Measurements from ENCODE around the gene APOM. TPM values are rescaled to one million over a fixed set of nuclear protein-coding genes. Genes with fewer than 3 reads are reported as not detected.

Gene APOM
- total RNA-seq, 1 donor from 2014 or later = 1.8 TPM

GRCh38 chr6:31633447-31633846, 22.2 kb upstream of the APOM start:
- Histone ChIP-seq H3K27me3 (ENCODE audit: control insufficient read depth, insufficient read depth, low read length) (no peaks in the 10 kb centered on the region), H3K36me3 (ENCODE audit: control insufficient read depth, insufficient read depth, low read length) (peaks cover 7% of the 10 kb centered on the region), H3K4me3 (ENCODE audit: low read depth, low read length) (no peak overlapping the region)
- TF ChIP-seq CTCF (IDR thresholded peaks at IDR 0.05; ENCODE audit: insufficient read depth, low read length, poor library complexity, severe bottlenecking) = no peak
- DNase-seq (ENCODE audit: low read depth) = no peak

GRCh38 chr6:31634131-31634530, 21.6 kb upstream of the APOM start:
- no peaks in the 10 kb centered on the region for H3K27me3 ChIP-seq (ENCODE audit: control insufficient read depth, insufficient read depth, low read length)
- TF ChIP-seq CTCF (IDR thresholded peaks at IDR 0.05; ENCODE audit: insufficient read depth, low read length, poor library complexity, severe bottlenecking) = no peak
- peaks cover 7% of the 10 kb centered on the region for H3K36me3 ChIP-seq (ENCODE audit: control insufficient read depth, insufficient read depth, low read length)
- no peak for DNase-seq (ENCODE audit: low read depth)
- H3K4me3 ChIP-seq (ENCODE audit: low read depth, low read length) = no peak overlapping the region

- H3K27me3 ChIP-seq (ENCODE audit: control insufficient read depth, insufficient read depth, low read length) = no peaks in the 10 kb centered on the region
- no peak overlapping the region for H3K4me3 ChIP-seq (ENCODE audit: low read depth, low read length)
- H3K36me3 ChIP-seq (ENCODE audit: control insufficient read depth, insufficient read depth, low read length) = peaks cover 7% of the 10 kb centered on the region
- DNase-seq (ENCODE audit: low read depth) = no peak
- no peak for TF ChIP-seq CTCF (IDR thresholded peaks at IDR 0.05; ENCODE audit: insufficient read depth, low read length, poor library complexity, severe bottlenecking)
These were observed 20.6 kb upstream of the APOM start for GRCh38 chr6:31634969-31635575.

- H3K36me3 ChIP-seq (ENCODE audit: control insufficient read depth, insufficient read depth, low read length) = peaks cover 7% of the 10 kb centered on the region
- no peak for TF ChIP-seq CTCF (IDR thresholded peaks at IDR 0.05; ENCODE audit: insufficient read depth, low read length, poor library complexity, severe bottlenecking)
- no peaks in the 10 kb centered on the region for H3K27me3 ChIP-seq (ENCODE audit: control insufficient read depth, insufficient read depth, low read length)
- H3K4me3 ChIP-seq (ENCODE audit: low read depth, low read length) = no peak overlapping the region
- no peak for DNase-seq (ENCODE audit: low read depth)
These were observed 18.7 kb upstream of the APOM start for GRCh38 chr6:31636698-31637596.

GRCh38 chr6:31639043-31639442, 16.7 kb upstream of the APOM start:
- Histone ChIP-seq H3K27me3 (ENCODE audit: control insufficient read depth, insufficient read depth, low read length) (no peaks in the 10 kb centered on the region), H3K36me3 (ENCODE audit: control insufficient read depth, insufficient read depth, low read length) (peaks cover 5% of the 10 kb centered on the region), H3K4me3 (ENCODE audit: low read depth, low read length) (no peak overlapping the region)
- TF ChIP-seq CTCF (IDR thresholded peaks at IDR 0.05; ENCODE audit: insufficient read depth, low read length, poor library complexity, severe bottlenecking) = no peak
- no peak for DNase-seq (ENCODE audit: low read depth)
